IPS-18c (cell line): ENCODE results near the gene SLC44A3.
"Not testable (repeated sequence)": the region's sequence is repeated elsewhere in the genome, so short reads cannot be mapped to it uniquely, and the experiment has no call there.

ENCODE experiments used
- H3K4me3 ChIP-seq: 2 replicates; pipeline ENCODE4 v1.7.0; 2013; ENCODE audit warnings: low read depth, mild to moderate bottlenecking, low read length, moderate library complexity; ENCODE audit not compliant: insufficient read depth
- H3K9me3 ChIP-seq: one replicate; pipeline ENCODE4 v1.6.1; 2013; ENCODE audit warnings: mild to moderate bottlenecking, low read length, moderate library complexity; ENCODE audit not compliant: control insufficient read depth, insufficient read depth

Gene SLC44A3

GRCh38 chr1:94929351-94930217 lies 109.4 kb downstream of the SLC44A3 start:
- Histone ChIP-seq H3K9me3 (no peaks in the 10 kb centered on the region), H3K4me3 (no peak overlapping the region)

- Histone ChIP-seq H3K9me3 (no peaks in the 10 kb centered on the region), H3K4me3 (no peak overlapping the region)
Measured at GRCh38 chr1:94931254-94931841, 111.2 kb downstream of the SLC44A3 start.

- Histone ChIP-seq H3K9me3 (no peaks in the 10 kb centered on the region), H3K4me3 (no peak overlapping the region)
Measured at GRCh38 chr1:94934551-94934950, 114.4 kb downstream of the SLC44A3 start.

- Histone ChIP-seq H3K9me3 (no peaks in the 10 kb centered on the region), H3K4me3 (no peak overlapping the region)
Measured at GRCh38 chr1:94935034-94935433, 114.9 kb downstream of the SLC44A3 start.

- H3K4me3 ChIP-seq, result no peak overlapping the region
- H3K9me3 ChIP-seq, result no peaks in the 10 kb centered on the region
Measured at GRCh38 chr1:94935476-94935875, 115.3 kb downstream of the SLC44A3 start.

- H3K9me3 ChIP-seq, result no peaks in the 10 kb centered on the region
- H3K4me3 ChIP-seq, result no peak overlapping the region
Measured at GRCh38 chr1:94936861-94937620, 116.9 kb downstream of the SLC44A3 start.

GRCh38 chr1:94937820-94938219 lies 117.7 kb downstream of the SLC44A3 start:
- no peak overlapping the region for H3K4me3 ChIP-seq
- no peaks in the 10 kb centered on the region for H3K9me3 ChIP-seq

GRCh38 chr1:94940738-94941137 lies 120.6 kb downstream of the SLC44A3 start:
- H3K9me3 ChIP-seq, result no peaks in the 10 kb centered on the region
- H3K4me3 ChIP-seq, result no peak overlapping the region

- not testable (repeated sequence) for H3K9me3 ChIP-seq, H3K4me3 ChIP-seq
Measured at GRCh38 chr1:94941480-94941879, 121.3 kb downstream of the SLC44A3 start.

GRCh38 chr1:94942171-94943128 lies 122.3 kb downstream of the SLC44A3 start:
- no peaks in the 10 kb centered on the region for H3K9me3 ChIP-seq

More at GRCh38 chr1:94942171-94943128, 122.3 kb downstream of the SLC44A3 start:
- no peak overlapping the region for H3K4me3 ChIP-seq
